GM10248 (cell line): ENCODE measurements around the gene GTSE1.

ENCODE experiments used
- CTCF ChIA-PET: fragments of 300-600 bp; sonication (Branson Sonifier 250); formaldehyde crosslinking; extraction: SDS; loops from one replicate; lab custom pipeline; 2021; ENCODE audit warnings: antibody characterized with exemption; lab: Yijun Ruan, JAX
- POLR2A ChIA-PET: fragments of 350-650 bp; sonication (Branson Sonifier 250); formaldehyde crosslinking; extraction: SDS; loops from one replicate; lab custom pipeline; 2020; ENCODE audit warnings: antibody characterized with exemption; lab: Yijun Ruan, JAX
- DNase-seq: peaks from one replicate; pipeline ENCODE4 v3.0.0; 2012; ENCODE audit errors: extremely low spot score
- CTCF ChIP-seq: IDR thresholded peaks from 2 replicates; pipeline ENCODE4 v1.5.1; 2012; ENCODE audit warnings: mild to moderate bottlenecking, low read depth; ENCODE audit errors: extremely low read depth, missing control alignments, control extremely low read depth

The GTSE1 gene

GRCh38 chr22:46293577-46294260 lies 3.0 kb upstream of the GTSE1 start:
- POLR2A ChIA-PET, result interaction anchor here (0.6 kb wide), 1 partner anchor 272 kb away, joined by 3 read pairs; no protein-coding TSS in a partner anchor
- no peak for DNase-seq
- CTCF ChIA-PET, result no interaction called here
- no peak for TF ChIP-seq CTCF

GRCh38 chr22:46294784-46295183 lies 1.9 kb upstream of the GTSE1 start:
- POLR2A ChIA-PET, result no interaction called here

GRCh38 chr22:46295277-46295971 lies 1.2 kb upstream of the GTSE1 start:
- ChIA-PET CTCF (interaction anchor here (1.1 to 2.4 kb wide), 5 partner anchors 15 to 178 kb away, joined by 3 to 8 read pairs (median 4); no protein-coding TSS in a partner anchor), POLR2A (interaction anchor here (1.2 kb wide), 1 partner anchor 17 kb away, joined by 3 read pairs; no protein-coding TSS in a partner anchor)
- no peak for TF ChIP-seq CTCF
- DNase-seq, result no peak

More at GRCh38 chr22:46294784-46295183, 1.9 kb upstream of the GTSE1 start:
- CTCF ChIA-PET, result interaction anchor here (1.1 to 2.4 kb wide), 2 partner anchors 14 to 178 kb away, joined by 4 to 8 read pairs; no protein-coding TSS in a partner anchor
- DNase-seq, result no peak
- TF ChIP-seq CTCF, result no peak

- ChIA-PET CTCF (interaction anchor here (1.5 to 2.4 kb wide), 2 partner anchors 177 to 180 kb away, joined by 5 to 8 read pairs; no protein-coding TSS in a partner anchor), POLR2A (no interaction called here)
- no peak for DNase-seq
- no peak for TF ChIP-seq CTCF
Observed at GRCh38 chr22:46297151-46297812, 612 bp downstream of the GTSE1 start.

- ChIA-PET CTCF (interaction anchor here (1.2 to 1.9 kb wide), 2 partner anchors 13 to 146 kb away, joined by 3 to 4 read pairs; no protein-coding TSS in a partner anchor), POLR2A (no interaction called here)
- TF ChIP-seq CTCF, result no peak
- DNase-seq, result no peak
Observed at GRCh38 chr22:46299101-46299500, 2.4 kb downstream of the GTSE1 start.

- no peak for DNase-seq
- TF ChIP-seq CTCF, result no peak
- ChIA-PET CTCF (no interaction called here), POLR2A (no interaction called here)
Observed at GRCh38 chr22:46300491-46300890, 3.8 kb downstream of the GTSE1 start.
